Neural progenitor cell (in vitro differentiated cells): ENCODE measurements around the gene EVPLL.

Source experiments
- EZH2 ChIP-seq: fragments of 200-600 bp; sonication (generic); IDR thresholded peaks from 2 replicates; pipeline ENCODE4 v1.6.1; 2017; ENCODE audit warnings: antibody characterized with exemption, mild to moderate bottlenecking, moderate library complexity
- EZH2phosphoT487 ChIP-seq: fragments of 200-600 bp; sonication (generic); IDR thresholded peaks from 2 replicates; pipeline ENCODE4 v1.6.1; 2017; ENCODE audit warnings: antibody characterized with exemption
- TF ChIP-seq, protein P1 (sequence below): fragments of 200-600 bp; sonication (generic); IDR thresholded peaks from 2 replicates; pipeline ENCODE4 v1.5.1; 2017; ENCODE audit warnings: antibody characterized with exemption, mild to moderate bottlenecking

- no peak for TF ChIP-seq EZH2
- TF ChIP-seq, protein P1, sequence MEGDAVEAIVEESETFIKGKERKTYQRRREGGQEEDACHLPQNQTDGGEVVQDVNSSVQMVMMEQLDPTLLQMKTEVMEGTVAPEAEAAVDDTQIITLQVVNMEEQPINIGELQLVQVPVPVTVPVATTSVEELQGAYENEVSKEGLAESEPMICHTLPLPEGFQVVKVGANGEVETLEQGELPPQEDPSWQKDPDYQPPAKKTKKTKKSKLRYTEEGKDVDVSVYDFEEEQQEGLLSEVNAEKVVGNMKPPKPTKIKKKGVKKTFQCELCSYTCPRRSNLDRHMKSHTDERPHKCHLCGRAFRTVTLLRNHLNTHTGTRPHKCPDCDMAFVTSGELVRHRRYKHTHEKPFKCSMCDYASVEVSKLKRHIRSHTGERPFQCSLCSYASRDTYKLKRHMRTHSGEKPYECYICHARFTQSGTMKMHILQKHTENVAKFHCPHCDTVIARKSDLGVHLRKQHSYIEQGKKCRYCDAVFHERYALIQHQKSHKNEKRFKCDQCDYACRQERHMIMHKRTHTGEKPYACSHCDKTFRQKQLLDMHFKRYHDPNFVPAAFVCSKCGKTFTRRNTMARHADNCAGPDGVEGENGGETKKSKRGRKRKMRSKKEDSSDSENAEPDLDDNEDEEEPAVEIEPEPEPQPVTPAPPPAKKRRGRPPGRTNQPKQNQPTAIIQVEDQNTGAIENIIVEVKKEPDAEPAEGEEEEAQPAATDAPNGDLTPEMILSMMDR: no peak
- no peak for TF ChIP-seq EZH2phosphoT487
Measured at GRCh38 chr17:18382441-18383078, 5.0 kb downstream of the EVPLL start.
